ENCODE data around the gene DSCAML1.

The DSCAML1 gene

GRCh38 chr11:117826832-117827231 lies 29.8 kb upstream of the DSCAML1 start:
- H3K4me1 Mint-ChIP-seq (ENCODE audit: low read depth) = peaks cover 28% of the 10 kb centered on the region
- DNase-seq (ENCODE audit: low spot score) = no peak

GRCh38 chr11:117826190-117826570 lies 29.2 kb upstream of the DSCAML1 start:
- Mint-ChIP-seq H3K27ac (peak overlapping the region; percentile 26), H3K9me3 (no peaks in the 10 kb centered on the region), H3K27me3 (ENCODE audit: low read depth) (no peaks in the 10 kb centered on the region), H3K36me3 (ENCODE audit: low read depth) (no peaks in the 10 kb centered on the region), H3K4me3 (no peak overlapping the region), H3K4me1 (ENCODE audit: low read depth) (peaks cover 28% of the 10 kb centered on the region)
- DNase-seq (ENCODE audit: low spot score) = no peak

More at GRCh38 chr11:117826832-117827231, 29.8 kb upstream of the DSCAML1 start:
- no peak overlapping the region for H3K4me3 Mint-ChIP-seq
- H3K9me3 Mint-ChIP-seq = no peaks in the 10 kb centered on the region
- no peaks in the 10 kb centered on the region for H3K36me3 Mint-ChIP-seq (ENCODE audit: low read depth)
- H3K27ac Mint-ChIP-seq = no peak overlapping the region
- H3K27me3 Mint-ChIP-seq (ENCODE audit: low read depth) = no peaks in the 10 kb centered on the region

- Mint-ChIP-seq H3K27ac (peak overlapping the region; percentile 26), H3K9me3 (no peaks in the 10 kb centered on the region), H3K27me3 (ENCODE audit: low read depth) (no peaks in the 10 kb centered on the region), H3K36me3 (ENCODE audit: low read depth) (no peaks in the 10 kb centered on the region), H3K4me3 (no peak overlapping the region), H3K4me1 (ENCODE audit: low read depth) (peaks cover 23% of the 10 kb centered on the region)
- DNase-seq (ENCODE audit: low spot score) = no peak
Observed at GRCh38 chr11:117825538-117826189, 28.6 kb upstream of the DSCAML1 start.

GRCh38 chr11:117824571-117825537 lies 27.8 kb upstream of the DSCAML1 start, which contains the start of gene FXYD2:
TSS of gene FXYD2 (minus strand) at chr11:117824744. CDS start at chr11:117824678, 66 bp downstream.
- no peak for DNase-seq (ENCODE audit: low spot score)
- Mint-ChIP-seq H3K27me3 (ENCODE audit: low read depth) (no peaks in the 10 kb centered on the region), H3K36me3 (ENCODE audit: low read depth) (no peaks in the 10 kb centered on the region), H3K9me3 (no peaks in the 10 kb centered on the region), H3K4me1 (ENCODE audit: low read depth) (peaks cover 20% of the 10 kb centered on the region), H3K4me3 (no peak within 1 kb of the TSS), H3K27ac (no peak within 1 kb of the TSS)

- Mint-ChIP-seq H3K27me3 (ENCODE audit: low read depth) (no peaks in the 10 kb centered on the region), H3K27ac (no peak overlapping the region), H3K4me3 (no peak overlapping the region), H3K9me3 (no peaks in the 10 kb centered on the region), H3K4me1 (ENCODE audit: low read depth) (peaks cover 21% of the 10 kb centered on the region), H3K36me3 (ENCODE audit: low read depth) (no peaks in the 10 kb centered on the region)
- no peak for DNase-seq (ENCODE audit: low spot score)
Observed at GRCh38 chr11:117823946-117824420, 27.0 kb upstream of the DSCAML1 start.

GRCh38 chr11:117823294-117823945 lies 26.4 kb upstream of the DSCAML1 start:
- peaks cover 20% of the 10 kb centered on the region for H3K4me1 Mint-ChIP-seq (ENCODE audit: low read depth)
- H3K36me3 Mint-ChIP-seq (ENCODE audit: low read depth) = no peaks in the 10 kb centered on the region
- H3K4me3 Mint-ChIP-seq = no peak overlapping the region
- H3K27me3 Mint-ChIP-seq (ENCODE audit: low read depth) = no peaks in the 10 kb centered on the region
- no peaks in the 10 kb centered on the region for H3K9me3 Mint-ChIP-seq
- H3K27ac Mint-ChIP-seq = no peak overlapping the region
- no peak for DNase-seq (ENCODE audit: low spot score)

- no peak overlapping the region for H3K27ac Mint-ChIP-seq
- no peaks in the 10 kb centered on the region for H3K27me3 Mint-ChIP-seq (ENCODE audit: low read depth)
- no peak overlapping the region for H3K4me3 Mint-ChIP-seq
- DNase-seq (ENCODE audit: low spot score) = no peak
- no peaks in the 10 kb centered on the region for H3K9me3 Mint-ChIP-seq
- H3K4me1 Mint-ChIP-seq (ENCODE audit: low read depth) = peaks cover 25% of the 10 kb centered on the region
- no peaks in the 10 kb centered on the region for H3K36me3 Mint-ChIP-seq (ENCODE audit: low read depth)
Observed at GRCh38 chr11:117822074-117823033, 25.3 kb upstream of the DSCAML1 start.

GRCh38 chr11:117821431-117821830 lies 24.4 kb upstream of the DSCAML1 start:
- H3K27me3 Mint-ChIP-seq (ENCODE audit: low read depth) = no peaks in the 10 kb centered on the region
- H3K27ac Mint-ChIP-seq = no peak overlapping the region
- no peak overlapping the region for H3K4me3 Mint-ChIP-seq
- DNase-seq (ENCODE audit: low spot score) = no peak
- H3K36me3 Mint-ChIP-seq (ENCODE audit: low read depth) = no peaks in the 10 kb centered on the region
- no peaks in the 10 kb centered on the region for H3K9me3 Mint-ChIP-seq
- peaks cover 29% of the 10 kb centered on the region for H3K4me1 Mint-ChIP-seq (ENCODE audit: low read depth)

- H3K36me3 Mint-ChIP-seq (ENCODE audit: low read depth) = no peaks in the 10 kb centered on the region
- H3K27ac Mint-ChIP-seq = no peak overlapping the region
- H3K27me3 Mint-ChIP-seq (ENCODE audit: low read depth) = no peaks in the 10 kb centered on the region
- H3K4me3 Mint-ChIP-seq = no peak overlapping the region
- peaks cover 36% of the 10 kb centered on the region for H3K4me1 Mint-ChIP-seq (ENCODE audit: low read depth)
- H3K9me3 Mint-ChIP-seq = no peaks in the 10 kb centered on the region
- no peak for DNase-seq (ENCODE audit: low spot score)
Observed at GRCh38 chr11:117820516-117820915, 23.5 kb upstream of the DSCAML1 start.

- Mint-ChIP-seq H3K36me3 (ENCODE audit: low read depth) (no peaks in the 10 kb centered on the region), H3K27ac (no peak overlapping the region), H3K27me3 (ENCODE audit: low read depth) (no peaks in the 10 kb centered on the region), H3K4me3 (no peak overlapping the region), H3K9me3 (no peaks in the 10 kb centered on the region), H3K4me1 (ENCODE audit: low read depth) (peaks cover 40% of the 10 kb centered on the region)
- no peak for DNase-seq (ENCODE audit: low spot score)
Observed at GRCh38 chr11:117820071-117820470, 23.1 kb upstream of the DSCAML1 start.

GRCh38 chr11:117819096-117820040 lies 22.4 kb upstream of the DSCAML1 start:
- H3K36me3 Mint-ChIP-seq (ENCODE audit: low read depth) = no peaks in the 10 kb centered on the region
- H3K27me3 Mint-ChIP-seq (ENCODE audit: low read depth) = no peaks in the 10 kb centered on the region
- no peaks in the 10 kb centered on the region for H3K9me3 Mint-ChIP-seq
- no peak overlapping the region for H3K4me3 Mint-ChIP-seq
- DNase-seq (ENCODE audit: low spot score) = no peak
- H3K27ac Mint-ChIP-seq = no peak overlapping the region
- peaks cover 45% of the 10 kb centered on the region for H3K4me1 Mint-ChIP-seq (ENCODE audit: low read depth)
